Measurements from ENCODE around the gene BRF1. TPM values are rescaled to one million over a fixed set of nuclear protein-coding genes. Genes with fewer than 3 reads are reported as not detected.
A peak's percentile ranks its signal among the peaks of the same experiment; 100 is the strongest.
"Not testable (repeated sequence)": the region's sequence is repeated elsewhere in the genome, so short reads cannot be mapped to it uniquely, and the experiment has no call there.

BRF1 gene
- total RNA-seq, 1 experiment from 2014 or later, result 41.2 TPM

- Histone ChIP-seq H2AFZ (ENCODE audit: low read depth, low read length, poor library complexity, severe bottlenecking) (no peak overlapping the region), H3K4me3 (replicated peaks in 1 of 2; ENCODE audit: low read depth in 1 of 2, low read length in 2 of 2) (no peak overlapping the region), H3K9me3 (ENCODE audit: control insufficient read depth in 1 of 2, insufficient read depth in 1 of 2, low read depth in 1 of 2, low read length in 2 of 2) (no peaks in the 10 kb centered on the region), H3K9me2 (ENCODE audit: insufficient read depth) (no peaks in the 10 kb centered on the region), H3K4me1 (ENCODE audit: control insufficient read depth in 1 of 2, insufficient read depth in 2 of 2, low read length in 2 of 2) (no peaks in the 10 kb centered on the region), H3K79me2 (ENCODE audit: insufficient read depth, low read length) (peaks cover 64% of the 10 kb centered on the region), H3K36me3 (ENCODE audit: control insufficient read depth in 1 of 2, insufficient read depth in 2 of 2, low read length in 2 of 2) (0 out of 4 replicates have a peak, but pooled peaks cover 0 to under 1% of the 10 kb centered on the region in 2 experiments), H3K27me3 (ENCODE audit: insufficient read depth, low read length) (no peaks in the 10 kb centered on the region), H3K4me2 (ENCODE audit: low read length) (no peak overlapping the region), H3K9ac (ENCODE audit: low read length) (no peak overlapping the region), H3K27ac (ENCODE audit: low read depth, low read length) (no peak overlapping the region), H4K20me1 (ENCODE audit: insufficient read depth) (no peaks in the 10 kb centered on the region)
- ChIA-PET RAD21 (ENCODE audit: low non-redundant PET in 1 of 2, low total read pairs in 2 of 2, uncharacterized antibody in 2 of 2, unreplicated experiment in 2 of 2) (no interaction called here), POLR2A (no interaction called here), CTCF (no interaction called here)
- BruUV-seq (replicated peaks), result no TSS peak
- ATAC-seq, result peak; percentile 62; the same call in 1 of the 2 replicates
- DNase-seq (ENCODE audit: low read depth, low spot score), result no peak
- intact Hi-C loops (cut with micrococcal nuclease), result no loop called here
- TF ChIP-seq CTCF (IDR thresholded peaks at IDR 0.05 in 2 of 3, conservative IDR thresholded peaks at IDR 0.05 in 1 of 3; ENCODE audit: borderline replicate concordance in 1 of 3, insufficient read depth in 1 of 3, low read depth in 2 of 3, low read length in 2 of 3) (0 out of 6 replicates have a peak, but pooled peaks of 1 of the 3 experiments have one; percentile 9), ATF3 (IDR thresholded peaks at IDR 0.05) (no peak)
Measured at GRCh38 chr14:105290621-105291346, 10.0 kb downstream of the BRF1 start.

DNA sequence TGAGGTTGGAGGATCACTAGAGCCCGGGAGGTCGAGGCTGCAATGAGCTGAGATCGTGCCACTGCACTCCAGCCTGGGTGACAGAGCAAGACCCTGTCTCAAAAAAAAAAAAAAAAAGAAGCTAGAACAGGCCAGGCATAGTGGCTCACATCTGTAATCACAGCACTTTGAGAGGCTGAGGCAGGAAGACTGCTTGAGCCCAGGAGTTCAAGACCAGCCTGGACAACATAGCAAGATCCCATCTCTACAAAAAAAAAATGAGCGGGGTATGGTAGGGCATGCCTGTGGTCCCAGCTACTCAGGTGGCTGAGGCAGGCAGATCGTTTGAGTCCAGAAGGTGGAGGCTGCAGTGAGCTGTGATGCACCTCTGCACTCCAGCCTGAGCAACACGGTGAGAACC, 11.9 kb downstream of the BRF1 start:
- H3K36me3 ChIP-seq (ENCODE audit: control insufficient read depth in 1 of 2, insufficient read depth in 2 of 2, low read length in 2 of 2); BruUV-seq (replicated peaks); DNase-seq (ENCODE audit: low read depth, low spot score); intact Hi-C loops (cut with micrococcal nuclease); H3K4me2 ChIP-seq (ENCODE audit: low read length); H2AFZ ChIP-seq (ENCODE audit: low read depth, low read length, poor library complexity, severe bottlenecking); H3K9me3 ChIP-seq (ENCODE audit: control insufficient read depth in 1 of 2, insufficient read depth in 1 of 2, low read depth in 1 of 2, low read length in 2 of 2); RAD21 ChIA-PET (ENCODE audit: low non-redundant PET in 1 of 2, low total read pairs in 2 of 2, uncharacterized antibody in 2 of 2, unreplicated experiment in 2 of 2); H3K27ac ChIP-seq (ENCODE audit: low read depth, low read length); H3K9me2 ChIP-seq (ENCODE audit: insufficient read depth); H3K4me3 ChIP-seq (replicated peaks in 1 of 2; ENCODE audit: low read depth in 1 of 2, low read length in 2 of 2); H3K27me3 ChIP-seq (ENCODE audit: insufficient read depth, low read length); H4K20me1 ChIP-seq (ENCODE audit: insufficient read depth); H3K9ac ChIP-seq (ENCODE audit: low read length); ATAC-seq; H3K4me1 ChIP-seq (ENCODE audit: control insufficient read depth in 1 of 2, insufficient read depth in 2 of 2, low read length in 2 of 2); CTCF ChIA-PET; POLR2A ChIA-PET: not testable (repeated sequence)
- H3K79me2 ChIP-seq (ENCODE audit: insufficient read depth, low read length), result peaks cover 61% of the 10 kb centered on the region

Measured in HCT116 (cell line).